ENCODE data around the gene RXRA. TPM values are rescaled to one million over a fixed set of nuclear protein-coding genes. Genes with fewer than 3 reads are reported as not detected.

The RXRA gene
- total and polyA plus RNA-seq, 2 of the 4 experiments (the other 2 are of a cell fraction), result 7.5 to 17.9 TPM

DNA sequence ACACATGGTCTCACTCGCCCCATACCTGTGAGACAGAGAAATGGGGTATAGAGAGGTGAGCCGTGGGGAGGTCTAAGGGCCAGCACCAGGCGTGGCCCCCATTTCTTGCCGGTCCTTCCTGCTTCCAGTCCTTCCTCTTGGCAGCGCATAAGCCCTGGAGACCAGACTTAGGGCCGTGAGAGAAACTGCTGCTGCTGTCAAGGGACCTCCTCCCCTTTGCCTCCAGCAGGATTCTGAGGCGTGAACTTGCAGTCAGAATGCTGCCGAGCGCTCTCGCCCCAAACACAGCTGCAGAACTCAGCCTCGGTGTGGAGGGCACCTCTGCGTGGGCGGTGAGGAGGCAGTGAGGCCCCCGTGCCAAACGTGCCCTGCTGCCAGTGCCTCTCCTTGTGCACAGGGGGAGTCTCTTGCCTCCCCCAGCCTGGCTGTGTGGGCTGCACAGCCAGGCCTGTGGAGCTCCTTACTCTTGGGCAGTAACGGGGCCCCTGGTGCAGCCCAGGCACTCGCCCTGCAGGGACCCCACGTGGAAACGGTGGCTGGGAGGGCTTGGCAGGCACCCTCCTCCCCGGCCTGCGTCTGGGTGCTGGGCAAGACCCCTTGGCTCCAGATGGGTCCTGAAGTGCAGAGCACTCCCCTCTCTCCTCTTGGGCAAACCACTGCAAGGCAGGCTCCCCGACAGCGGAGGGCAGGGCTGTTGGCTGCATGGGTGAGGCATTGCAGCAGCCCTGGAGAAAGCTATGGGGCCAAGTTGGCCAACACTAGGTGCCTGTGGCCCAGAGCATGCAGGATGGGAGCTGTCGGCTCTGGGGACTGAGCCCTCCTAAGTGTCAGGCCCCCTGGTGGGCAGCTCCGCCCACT, 85.4 kb downstream of the RXRA start:
- H2AK9ac ChIP-seq (replicated peaks; ENCODE audit: low read depth, low read length, poor library complexity), result peak overlapping the region; percentile 52
- 82% methylated on average over 9 of the region's 25 CpGs; no CpG with 5 or more reads in 1 of the 2 experiments for WGBS, 2 experiments (ENCODE audit: extremely low coverage in 2 of 2, insufficient read length in 1 of 2)
- no TSS peak for BruUV-seq (replicated peaks)
- H4K8ac ChIP-seq (ENCODE audit: low read depth in 2 of 2, low read length in 2 of 2), result no peak overlapping the region
- ATAC-seq (ENCODE audit: low read depth), result no peak
- peaks cover 30% of the 10 kb centered on the region for H3K4me1 ChIP-seq (ENCODE audit: control insufficient read depth, insufficient read depth, low read length)
- no peak overlapping the region; the same call in 1 of the 2 replicates for H3K4ac ChIP-seq (ENCODE audit: low read depth, low read length)
- no peak overlapping the region for H2BK5ac ChIP-seq (ENCODE audit: low read depth, low read length, poor library complexity, severe bottlenecking)
- H3K27ac ChIP-seq (ENCODE audit: insufficient read depth, low read length), result no peak overlapping the region
- in situ Hi-C loops (cut with MboI; ENCODE audit: low sequenced_read_pairs) (loop anchor here (25.0 kb wide), 1 partner anchor 599 kb away; no protein-coding TSS in a partner anchor), dilution Hi-C loops (cut with HindIII; ENCODE audit: low sequenced_read_pairs, unreplicated experiment) (no loop called here), intact Hi-C loops (cut with micrococcal nuclease) (no loop called here)
- H3K18ac ChIP-seq (ENCODE audit: low read depth, low read length), result no peak overlapping the region
- ChIA-PET CTCF (no interaction called here), POLR2A (ENCODE audit: unreplicated experiment) (no interaction called here)
- no peaks in the 10 kb centered on the region for H3K27me3 ChIP-seq (ENCODE audit: control insufficient read depth, insufficient read depth, low read length)
- no peak overlapping the region for H3K4me2 ChIP-seq (ENCODE audit: low read depth, low read length)
- peak overlapping the region; percentile 43 for H2AFZ ChIP-seq (replicated peaks; ENCODE audit: low read length, poor library complexity)
- peaks cover 7% of the 10 kb centered on the region for H3K9me1 ChIP-seq (ENCODE audit: insufficient read depth, low read length)
- H2BK20ac ChIP-seq (ENCODE audit: low read depth, low read length), result no peak overlapping the region
- H3K36me3 ChIP-seq (ENCODE audit: control insufficient read depth, insufficient read depth, low read length), result peaks cover 16% of the 10 kb centered on the region; the same call in 1 of the 2 replicates
- no peak overlapping the region for H4K91ac ChIP-seq (ENCODE audit: insufficient read depth, low read depth, low read length)
- H3K14ac ChIP-seq (replicated peaks; ENCODE audit: low read depth, low read length), result no peak overlapping the region
- peaks cover 73% of the 10 kb centered on the region for H4K20me1 ChIP-seq (ENCODE audit: insufficient read depth, low read length)
- H3K9me3 ChIP-seq (ENCODE audit: control insufficient read depth, insufficient read depth, low read length), result no peaks in the 10 kb centered on the region
- TF ChIP-seq RAD21 (IDR thresholded peaks at IDR 0.05; ENCODE audit: low read length), result no peak
- H3K56ac ChIP-seq (ENCODE audit: extremely low read depth, insufficient read depth, low read length), result no peak overlapping the region
- no peak for DNase-seq
- no peak overlapping the region for H2BK15ac ChIP-seq (ENCODE audit: low read depth, low read length)
- no peak overlapping the region for H4K5ac ChIP-seq (ENCODE audit: low read depth, low read length)
- H3K23ac ChIP-seq (ENCODE audit: low read depth, low read length), result no peak overlapping the region
- H3K4me3 ChIP-seq (ENCODE audit: insufficient read depth, low read depth, low read length), result no peak overlapping the region
- H2AK5ac ChIP-seq (ENCODE audit: low read depth, low read length), result no peak overlapping the region
- no peak overlapping the region for H3K9ac ChIP-seq (ENCODE audit: low read depth, low read length)
- H3K79me1 ChIP-seq (ENCODE audit: low read depth in 1 of 2, low read length in 2 of 2), result peaks cover 20 to 63% of the 10 kb centered on the region in 2 experiments; a peak in 3 of 4 replicates
- no peak overlapping the region for H2BK120ac ChIP-seq (ENCODE audit: low read depth, low read length)
